DND-41 (cell line): Measurements from ENCODE around the gene PEX5L.

Experiments
- ATAC-seq: fragments of 200-7000 bp; cut with Tn5 transposase; 3 replicates; pipeline ENCODE4 v1.9.1; 2021; ENCODE audit warnings: low read depth; ENCODE audit not compliant: insufficient read depth
- DNase-seq: peaks from one replicate; pipeline ENCODE4 v3.0.0-alpha.2; 2020
- H2AFZ ChIP-seq: 2 replicates; pipeline ENCODE4 v1.6.0; 2012; ENCODE audit warnings: low read depth, low read length
- H3K27ac ChIP-seq: 2 replicates; pipeline ENCODE4 v1.5.1; 2012; ENCODE audit warnings: low read length, inconsistent platforms
- H3K27me3 ChIP-seq: fragments of 200-600 bp; sonication (generic); 2 replicates; pipeline ENCODE4 v1.6.0; 2012; ENCODE audit warnings: low read length, mild to moderate bottlenecking, inconsistent platforms; ENCODE audit not compliant: insufficient read depth, poor library complexity
- H3K36me3 ChIP-seq: 2 replicates; pipeline ENCODE4 v1.5.1; 2012; ENCODE audit warnings: low read length, inconsistent platforms; ENCODE audit not compliant: insufficient read depth
- H3K4me1 ChIP-seq: 2 replicates; pipeline ENCODE4 v1.5.1; 2012; ENCODE audit warnings: mild to moderate bottlenecking, low read length; ENCODE audit not compliant: insufficient read depth
- H3K4me2 ChIP-seq: 2 replicates; pipeline ENCODE4 v1.6.0; 2012; ENCODE audit warnings: mild to moderate bottlenecking, moderate library complexity, low read length, inconsistent platforms; ENCODE audit not compliant: insufficient read depth
- H3K4me3 ChIP-seq, 2 experiments: fragments of 200-600 bp in 1 of 2; shearing (Covaris generic) in 1 of 2; 2 replicates each; pipeline ENCODE4 v1.5.1; 2012 to 2016; ENCODE audit warnings: inconsistent platforms in 2 of 2, low read length in 2 of 2, mild to moderate bottlenecking in 2 of 2, low read depth in 1 of 2, moderate library complexity in 1 of 2
- H3K79me2 ChIP-seq: 2 replicates; pipeline ENCODE4 v1.6.0; 2012; ENCODE audit warnings: low read length, inconsistent platforms; ENCODE audit not compliant: insufficient read depth
- H3K9ac ChIP-seq: 2 replicates; pipeline ENCODE4 v1.6.0; 2012; ENCODE audit warnings: low read depth, mild to moderate bottlenecking, inconsistent platforms, low read length, moderate library complexity
- H3K9me3 ChIP-seq: 2 replicates; pipeline ENCODE4 v1.5.1; 2012; ENCODE audit warnings: low read length, moderate library complexity, mild to moderate bottlenecking, inconsistent platforms; ENCODE audit not compliant: insufficient read depth, severe bottlenecking
- H4K20me1 ChIP-seq: 2 replicates; pipeline ENCODE4 v1.6.0; 2012; ENCODE audit warnings: low read length; ENCODE audit not compliant: insufficient read depth
- EZH2 ChIP-seq: IDR thresholded peaks from 3 replicates; pipeline ENCODE4 v1.6.1; 2012; ENCODE audit warnings: borderline replicate concordance, low read depth, mild to moderate bottlenecking, moderate library complexity, low read length, inconsistent platforms; ENCODE audit not compliant: severe bottlenecking
- TF ChIP-seq, protein P1 (sequence below): IDR thresholded peaks from 2 replicates; pipeline ENCODE4 v1.5.1; 2012; ENCODE audit warnings: borderline replicate concordance, low read length, moderate library complexity, mild to moderate bottlenecking; ENCODE audit not compliant: poor library complexity, severe bottlenecking; ENCODE audit errors: extremely low read depth

Gene PEX5L

DNA sequence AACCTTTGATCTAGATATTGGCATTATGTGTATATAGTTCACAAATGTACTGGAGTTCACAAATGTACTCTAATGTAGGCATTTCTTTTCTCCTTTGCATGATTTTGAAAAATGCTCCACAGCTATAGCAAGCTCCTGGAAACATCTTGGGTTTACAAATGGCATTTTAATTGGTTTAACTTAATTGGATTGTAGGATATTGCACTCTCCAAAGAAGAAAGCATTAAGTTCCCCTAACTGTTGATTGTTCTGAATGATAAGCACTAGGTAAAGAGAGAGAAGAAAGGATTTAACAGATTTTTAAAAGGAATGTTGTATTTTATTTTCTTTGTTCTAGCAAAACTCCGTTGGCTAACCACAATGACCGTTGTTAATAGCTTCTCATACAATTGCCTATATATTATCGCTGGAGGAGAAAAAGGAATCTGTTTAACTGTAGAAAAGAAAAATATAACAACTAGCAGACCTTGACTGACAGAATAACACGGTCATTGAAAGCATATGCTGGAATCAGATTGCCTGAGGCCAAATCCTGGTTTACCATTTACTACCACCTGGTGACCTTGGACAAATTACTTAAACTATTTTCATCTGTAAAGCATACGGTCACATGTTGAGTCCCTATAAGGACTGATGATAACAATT lies 170.8 kb downstream of the PEX5L start:
- no peak for TF ChIP-seq EZH2
- TF ChIP-seq, protein P1, sequence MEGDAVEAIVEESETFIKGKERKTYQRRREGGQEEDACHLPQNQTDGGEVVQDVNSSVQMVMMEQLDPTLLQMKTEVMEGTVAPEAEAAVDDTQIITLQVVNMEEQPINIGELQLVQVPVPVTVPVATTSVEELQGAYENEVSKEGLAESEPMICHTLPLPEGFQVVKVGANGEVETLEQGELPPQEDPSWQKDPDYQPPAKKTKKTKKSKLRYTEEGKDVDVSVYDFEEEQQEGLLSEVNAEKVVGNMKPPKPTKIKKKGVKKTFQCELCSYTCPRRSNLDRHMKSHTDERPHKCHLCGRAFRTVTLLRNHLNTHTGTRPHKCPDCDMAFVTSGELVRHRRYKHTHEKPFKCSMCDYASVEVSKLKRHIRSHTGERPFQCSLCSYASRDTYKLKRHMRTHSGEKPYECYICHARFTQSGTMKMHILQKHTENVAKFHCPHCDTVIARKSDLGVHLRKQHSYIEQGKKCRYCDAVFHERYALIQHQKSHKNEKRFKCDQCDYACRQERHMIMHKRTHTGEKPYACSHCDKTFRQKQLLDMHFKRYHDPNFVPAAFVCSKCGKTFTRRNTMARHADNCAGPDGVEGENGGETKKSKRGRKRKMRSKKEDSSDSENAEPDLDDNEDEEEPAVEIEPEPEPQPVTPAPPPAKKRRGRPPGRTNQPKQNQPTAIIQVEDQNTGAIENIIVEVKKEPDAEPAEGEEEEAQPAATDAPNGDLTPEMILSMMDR = no peak
- Histone ChIP-seq H3K79me2 (no peaks in the 10 kb centered on the region), H2AFZ (no peak overlapping the region), H3K27me3 (no peaks in the 10 kb centered on the region), H3K27ac (no peak overlapping the region), H3K36me3 (peaks cover 87% of the 10 kb centered on the region), H3K4me2 (no peak overlapping the region), H3K4me3 (no peak overlapping the region), H3K9me3 (peaks cover 2% of the 10 kb centered on the region), H4K20me1 (no peaks in the 10 kb centered on the region), H3K9ac (no peak overlapping the region), H3K4me1 (no peaks in the 10 kb centered on the region)
- ATAC-seq = no peak
- no peak for DNase-seq

DNA sequence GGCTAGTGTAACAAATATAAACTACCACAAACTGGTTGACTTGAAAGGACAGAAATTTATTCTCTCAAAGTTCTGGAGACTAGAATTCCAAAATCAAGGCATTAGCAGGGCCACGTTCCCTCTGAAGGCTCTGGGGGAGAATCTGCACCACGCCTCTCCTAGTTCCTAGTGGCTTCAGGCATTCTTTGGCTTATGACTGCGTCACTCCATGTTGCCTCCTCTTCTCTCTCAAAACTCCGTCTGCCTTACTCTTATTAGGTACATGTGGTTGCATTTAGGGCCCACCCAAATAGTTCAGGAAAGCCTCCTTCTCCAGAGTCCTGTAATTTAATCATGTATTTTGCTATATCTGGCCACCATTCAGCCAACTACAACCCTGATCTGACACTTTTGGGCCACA lies 174.8 kb downstream of the PEX5L start:
- no peaks in the 10 kb centered on the region for H3K27me3 ChIP-seq
- no peaks in the 10 kb centered on the region for H3K79me2 ChIP-seq
- no peak overlapping the region for H3K9ac ChIP-seq
- ATAC-seq = no peak
- H4K20me1 ChIP-seq = no peaks in the 10 kb centered on the region
- H2AFZ ChIP-seq = no peak overlapping the region
- H3K4me1 ChIP-seq = no peaks in the 10 kb centered on the region
- no peak overlapping the region for H3K4me2 ChIP-seq
- no peak overlapping the region for H3K4me3 ChIP-seq
- TF ChIP-seq, protein P1 = no peak
- no peak for TF ChIP-seq EZH2
- DNase-seq = no peak
- H3K36me3 ChIP-seq = peaks cover 89% of the 10 kb centered on the region
- H3K9me3 ChIP-seq = peaks cover 2% of the 10 kb centered on the region
- no peak overlapping the region for H3K27ac ChIP-seq

- Histone ChIP-seq H3K36me3 (peaks cover 91% of the 10 kb centered on the region), H3K27ac (no peak overlapping the region), H3K27me3 (no peaks in the 10 kb centered on the region), H3K79me2 (no peaks in the 10 kb centered on the region), H4K20me1 (no peaks in the 10 kb centered on the region), H3K4me3 (no peak overlapping the region), H3K9me3 (peaks cover 2% of the 10 kb centered on the region), H3K4me1 (no peaks in the 10 kb centered on the region), H3K4me2 (no peak overlapping the region), H2AFZ (no peak overlapping the region), H3K9ac (no peak overlapping the region)
- DNase-seq (no peak), ATAC-seq (no peak)
- TF ChIP-seq, protein P1 = no peak
- no peak for TF ChIP-seq EZH2
Measured at GRCh38 chr3:179861292-179861691, 175.4 kb downstream of the PEX5L start.
